IMR-90 (cell line): Measurements from ENCODE around the gene TRIM10. TPM values are rescaled to one million over a fixed set of nuclear protein-coding genes. Genes with fewer than 3 reads are reported as not detected.

ENCODE experiments used
- ATAC-seq: fragments of 200-7000 bp; cut with Tn5 transposase; 2 replicates; pipeline ENCODE4 v1.9.1; 2020; ENCODE audit warnings: low read depth, mild to moderate bottlenecking, moderate library complexity
- BruUV-seq: library from RNA; stranded (reverse); fragments of 400-500 nt; replicated peaks from 2 replicates; lab custom pipeline; 2021; lab: Mats Ljungman, UMichigan
- CTCF ChIA-PET: fragments of 300-600 bp; formaldehyde crosslinking; extraction: SDS; loops from one replicate; lab custom pipeline; 2021; ENCODE audit warnings: antibody characterized with exemption; lab: Yijun Ruan, JAX
- POLR2A ChIA-PET: fragments of 300-600 bp; sonication (Branson Sonifier 250); formaldehyde crosslinking; loops from one replicate; lab custom pipeline; 2022; ENCODE audit warnings: antibody characterized with exemption; ENCODE audit not compliant: unreplicated experiment; lab: Charles Lee
- DNase-seq: peaks from one replicate; pipeline ENCODE4 v3.0.0; 2013
- H2AFZ ChIP-seq: replicated peaks from 2 replicates; pipeline ENCODE3; 2013; ENCODE audit warnings: low read length, mild to moderate bottlenecking; ENCODE audit not compliant: poor library complexity
- H2AK5ac ChIP-seq: 2 replicates; pipeline ENCODE4 v1.6.1; 2013; ENCODE audit warnings: low read depth, low read length, inconsistent platforms
- H2AK9ac ChIP-seq: replicated peaks from 2 replicates; pipeline ENCODE3; 2013; ENCODE audit warnings: mild to moderate bottlenecking, low read depth, low read length, moderate library complexity; ENCODE audit not compliant: poor library complexity
- H2BK120ac ChIP-seq: 2 replicates; pipeline ENCODE4 v1.6.1; 2013; ENCODE audit warnings: low read depth, low read length, inconsistent platforms
- H2BK15ac ChIP-seq: 3 replicates; pipeline ENCODE4 v1.6.1; 2013; ENCODE audit warnings: low read depth, low read length, inconsistent platforms
- H2BK20ac ChIP-seq: 2 replicates; pipeline ENCODE4 v1.6.1; 2013; ENCODE audit warnings: low read depth, mild to moderate bottlenecking, inconsistent platforms, low read length, moderate library complexity
- H2BK5ac ChIP-seq: 2 replicates; pipeline ENCODE4 v1.6.1; 2013; ENCODE audit warnings: mild to moderate bottlenecking, low read depth, low read length, inconsistent platforms; ENCODE audit not compliant: poor library complexity, severe bottlenecking
- H3K14ac ChIP-seq: replicated peaks from 2 replicates; pipeline ENCODE4 v1.6.1; 2013; ENCODE audit warnings: low read depth, low read length, inconsistent platforms
- H3K18ac ChIP-seq: 2 replicates; pipeline ENCODE4 v1.6.1; 2013; ENCODE audit warnings: low read depth, low read length, control low read depth
- H3K23ac ChIP-seq: 2 replicates; pipeline ENCODE4 v1.6.1; 2013; ENCODE audit warnings: low read depth, low read length, inconsistent platforms
- H3K27ac ChIP-seq: 2 replicates; pipeline ENCODE4 v1.5.1; 2013; ENCODE audit warnings: mild to moderate bottlenecking, control low read depth, low read length; ENCODE audit not compliant: insufficient read depth
- H3K27me3 ChIP-seq: 2 replicates; pipeline ENCODE4 v1.6.1; 2013; ENCODE audit warnings: low read length; ENCODE audit not compliant: control insufficient read depth, insufficient read depth
- H3K36me3 ChIP-seq: 2 replicates; pipeline ENCODE4 v1.6.1; 2013; ENCODE audit warnings: low read length, mixed read lengths; ENCODE audit not compliant: control insufficient read depth, insufficient read depth
- H3K4ac ChIP-seq: 2 replicates; pipeline ENCODE4 v1.6.1; 2013; ENCODE audit warnings: low read depth, low read length, inconsistent platforms
- H3K4me1 ChIP-seq: 2 replicates; pipeline ENCODE4 v1.6.1; 2013; ENCODE audit warnings: low read length, mixed read lengths; ENCODE audit not compliant: control insufficient read depth, insufficient read depth
- H3K4me2 ChIP-seq: 2 replicates; pipeline ENCODE4 v1.6.1; 2013; ENCODE audit warnings: low read depth, mild to moderate bottlenecking, control low read depth, low read length, moderate library complexity
- H3K4me3 ChIP-seq: 2 replicates; pipeline ENCODE4 v1.5.1; 2013; ENCODE audit warnings: low read depth, mild to moderate bottlenecking, control low read depth, low read length, moderate library complexity; ENCODE audit not compliant: insufficient read depth
- H3K56ac ChIP-seq: 2 replicates; pipeline ENCODE4 v1.6.1; 2013; ENCODE audit warnings: low read length, inconsistent platforms; ENCODE audit not compliant: insufficient read depth; ENCODE audit errors: extremely low read depth
- H3K79me1 ChIP-seq, 2 experiments: 2 replicates each; pipeline ENCODE4 v1.6.1; 2013; ENCODE audit warnings: low read length in 2 of 2, inconsistent platforms in 1 of 2, low read depth in 1 of 2
- H3K9ac ChIP-seq: 2 replicates; pipeline ENCODE4 v1.6.1; 2013; ENCODE audit warnings: low read depth, low read length, control low read depth
- H3K9me1 ChIP-seq: 2 replicates; pipeline ENCODE4 v1.6.1; 2013; ENCODE audit warnings: low read length, inconsistent platforms; ENCODE audit not compliant: insufficient read depth
- H3K9me3 ChIP-seq: 2 replicates; pipeline ENCODE4 v1.6.1; 2013; ENCODE audit warnings: low read length; ENCODE audit not compliant: control insufficient read depth, insufficient read depth
- H4K20me1 ChIP-seq: 2 replicates; pipeline ENCODE4 v1.6.1; 2013; ENCODE audit warnings: low read length, inconsistent platforms; ENCODE audit not compliant: insufficient read depth
- H4K5ac ChIP-seq: 2 replicates; pipeline ENCODE4 v1.6.1; 2013; ENCODE audit warnings: mild to moderate bottlenecking, low read depth, low read length, control low read depth
- H4K8ac ChIP-seq, 2 experiments: 2 replicates each; pipeline ENCODE4 v1.6.1; 2013; ENCODE audit warnings: low read depth in 2 of 2, low read length in 2 of 2, control low read depth in 1 of 2, inconsistent platforms in 1 of 2
- H4K91ac ChIP-seq: 2 replicates; pipeline ENCODE4 v1.6.1; 2013; ENCODE audit warnings: low read depth, low read length, inconsistent platforms; ENCODE audit not compliant: insufficient read depth
- BHLHE40 ChIP-seq: fragments of 150-350 bp; IDR thresholded peaks from 2 replicates; pipeline ENCODE4 v1.6.1; 2016; ENCODE audit warnings: mild to moderate bottlenecking, low read depth, low read length
- CHD1 ChIP-seq: IDR thresholded peaks from 2 replicates; pipeline ENCODE4 v1.6.1; 2012; ENCODE audit warnings: low read depth, low read length, improper control_type of control experiment
- CTCF ChIP-seq: conservative IDR thresholded peaks from 2 replicates; pipeline ENCODE4 v1.5.1; 2012; ENCODE audit warnings: mild to moderate bottlenecking, low read depth, low read length, improper control_type of control experiment
- ELK1 ChIP-seq: fragments of 150-350 bp; IDR thresholded peaks from 2 replicates; pipeline ENCODE4 v1.6.1; 2016; ENCODE audit warnings: low read depth, mild to moderate bottlenecking, low read length, moderate library complexity, borderline replicate concordance
- FOS ChIP-seq: fragments of 150-350 bp; IDR thresholded peaks from 2 replicates; pipeline ENCODE4 v1.6.1; 2016; ENCODE audit warnings: low read depth, low read length
- MAFK ChIP-seq: IDR thresholded peaks from 2 replicates; pipeline ENCODE4 v1.6.1; 2012; ENCODE audit warnings: low read depth, low read length, improper control_type of control experiment
- MAZ ChIP-seq: IDR thresholded peaks from 2 replicates; pipeline ENCODE4 v1.6.1; 2012; ENCODE audit warnings: low read depth, mild to moderate bottlenecking, low read length, improper control_type of control experiment, moderate library complexity, borderline replicate concordance
- NFE2L2 ChIP-seq: fragments of 150-350 bp; IDR thresholded peaks from 2 replicates; pipeline ENCODE4 v1.6.1; 2016; ENCODE audit warnings: low read depth, mild to moderate bottlenecking, low read length
- RAD21 ChIP-seq: IDR thresholded peaks from 2 replicates; pipeline ENCODE4 v1.6.1; 2012; ENCODE audit warnings: low read length, improper control_type of control experiment
- RCOR1 ChIP-seq: IDR thresholded peaks from 2 replicates; pipeline ENCODE4 v1.6.1; 2012; ENCODE audit warnings: mild to moderate bottlenecking, low read length, improper control_type of control experiment; ENCODE audit not compliant: insufficient replicate concordance
- SMC3 ChIP-seq: fragments of 150-350 bp; IDR thresholded peaks from 2 replicates; pipeline ENCODE4 v1.6.1; 2016; ENCODE audit warnings: low read depth, mild to moderate bottlenecking, antibody characterized with exemption, low read length, moderate library complexity
- USF2 ChIP-seq: fragments of 150-350 bp; IDR thresholded peaks from 2 replicates; pipeline ENCODE4 v1.6.1; 2017; ENCODE audit warnings: mild to moderate bottlenecking, antibody characterized with exemption, low read length, low read depth
- WGBS, 2 experiments: methylation state at CpG; one replicate each; pipeline versions ENCODE4 v1.1.5 to v1.1.7; 2013; ENCODE audit warnings: missing lambda C conversion rate in 2 of 2; ENCODE audit not compliant: insufficient read length in 1 of 2; ENCODE audit errors: extremely low coverage in 2 of 2; 5-methylcytosine and 5-hydroxymethylcytosine counted together
- dilution Hi-C: fragments of 300-500 bp; cut with HindIII; formaldehyde crosslinking; loops from one replicate; pipeline ENCODE4 v1.14.3; 2018; ENCODE audit warnings: low sequenced_read_pairs; ENCODE audit not compliant: unreplicated experiment
- in situ Hi-C: fragments of 300-500 bp; cut with MboI; formaldehyde crosslinking; loops from 3 replicates; pipeline ENCODE4 v1.14.3; 2019; ENCODE audit warnings: low sequenced_read_pairs, inconsistent platforms, mixed read lengths
- intact Hi-C: fragments of 100-400 bp; cut with micrococcal nuclease; formaldehyde crosslinking; loops from 2 replicates; pipeline ENCODE4 v1.10.0; 2022
- polyA plus RNA-seq, 3 experiments: library from polyadenylated mRNA; depleted of rRNA; stranded (reverse); fragments of >200 nt; gene quantifications; 2 replicates each; pipeline ENCODE4 v1.2.3, GENCODE V29; 2012; ENCODE audit warnings: low replicate concordance in 1 of 3
- total RNA-seq: library from RNA; depleted of rRNA; stranded (reverse); fragments of >200 nt; gene quantifications from 2 replicates; pipeline ENCODE4 v1.2.3, GENCODE V29; 2012

The TRIM10 gene
- total and polyA plus RNA-seq, 2 of the 4 experiments (the other 2 are of a cell fraction), result not detected

GRCh38 chr6:30157999-30158398, 3.0 kb downstream of the TRIM10 start:
- Histone ChIP-seq H2BK15ac (no peak overlapping the region), H3K79me1 (no peaks in the 10 kb centered on the region), H4K8ac (no peak overlapping the region), H3K9me1 (no peaks in the 10 kb centered on the region), H2AK5ac (no peak overlapping the region), H3K56ac (no peak overlapping the region), H3K27me3 (peaks cover 23% of the 10 kb centered on the region; the same call in 1 of the 2 replicates), H4K91ac (no peak overlapping the region), H2AK9ac (no peak overlapping the region), H3K23ac (no peak overlapping the region), H2BK120ac (no peak overlapping the region), H3K36me3 (no peaks in the 10 kb centered on the region), H3K4me3 (no peak overlapping the region), H3K4me2 (no peak overlapping the region), H3K9ac (no peak overlapping the region), H3K4ac (no peak overlapping the region), H3K18ac (no peak overlapping the region), H3K14ac (no peak overlapping the region), H3K27ac (no peak overlapping the region), H3K9me3 (no peaks in the 10 kb centered on the region), H2BK5ac (no peak overlapping the region), H4K5ac (no peak overlapping the region), H3K4me1 (no peaks in the 10 kb centered on the region), H2BK20ac (no peak overlapping the region), H4K20me1 (no peaks in the 10 kb centered on the region), H2AFZ (no peak overlapping the region)
- in situ Hi-C loops (no loop called here), intact Hi-C loops (no loop called here), dilution Hi-C loops (no loop called here)
- DNase-seq, result no peak
- TF ChIP-seq FOS (no peak), CHD1 (no peak), MAFK (no peak), USF2 (no peak), RCOR1 (no peak), NFE2L2 (no peak), MAZ (no peak), RAD21 (no peak), BHLHE40 (no peak), CTCF (no peak), ELK1 (no peak), SMC3 (no peak)
- ChIA-PET POLR2A (no interaction called here), CTCF (no interaction called here)
- no peak for ATAC-seq
- no TSS peak for BruUV-seq
- WGBS, 2 experiments, result 67% methylated on average over 1 of the region's 2 CpGs; no CpG with 5 or more reads in 1 of the 2 experiments
